ENCODE data around the gene CD52.

DNA sequence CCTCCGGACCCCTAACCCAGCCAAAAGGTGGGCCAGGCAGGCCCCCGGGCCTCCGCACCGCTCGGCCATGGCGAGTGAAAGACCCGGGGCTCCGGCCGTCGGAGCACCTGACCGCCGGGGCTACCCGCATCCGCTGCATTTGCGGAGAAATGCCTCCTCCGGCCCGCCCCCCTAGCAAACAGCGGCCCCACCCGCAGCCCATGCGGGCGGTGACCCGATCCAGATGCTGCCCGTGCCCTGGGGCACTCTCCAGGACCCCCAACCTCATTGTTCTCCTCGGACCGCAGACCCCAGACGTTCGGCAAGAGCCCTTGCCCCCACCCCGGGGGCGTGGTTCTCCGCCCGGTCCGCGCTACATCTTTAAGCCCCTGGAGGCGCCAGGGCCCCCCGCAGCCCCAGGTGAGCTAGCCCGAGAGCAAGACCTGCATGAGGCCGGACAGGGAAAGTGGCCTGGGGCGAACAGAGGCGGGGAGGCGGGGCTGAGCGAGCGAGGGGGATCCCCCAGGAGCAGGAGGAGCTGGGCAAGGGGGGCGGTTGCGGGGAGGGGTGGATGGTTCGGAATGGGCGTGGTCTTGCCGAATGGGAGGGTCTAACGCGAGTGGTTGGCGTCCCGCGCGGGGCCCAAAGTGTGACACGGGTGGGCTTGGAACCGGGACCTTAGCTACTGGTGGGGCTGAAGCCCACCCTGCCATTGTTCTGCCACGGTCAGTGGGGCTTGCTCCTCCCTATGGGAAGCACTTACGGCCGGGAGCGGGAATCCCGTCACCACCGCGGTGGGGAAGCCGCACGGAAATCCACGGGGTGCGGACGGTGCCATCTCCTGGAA lies 42.4 kb downstream of the CD52 start:
- no peak for TF ChIP-seq POLR2A (IDR thresholded peaks at IDR 0.05)
- no peak for TF ChIP-seq CTCF (IDR thresholded peaks at IDR 0.05)

All from testis (tissue), 2 donors.